Prostate gland (tissue), 2 donors: ENCODE results near the gene SLC16A8. TPM values are rescaled to one million over a fixed set of nuclear protein-coding genes. Genes with fewer than 3 reads are reported as not detected.

Experiments used
- DNase-seq: peaks from one replicate; pipeline ENCODE4 v3.0.0-alpha.2; 2019; ENCODE audit warnings: low spot score
- H3K27ac ChIP-seq, 2 donors: fragments of 200-600 bp; sonication (generic); 2 replicates each; pipeline ENCODE4 v1.5.1; 2017 to 2019
- H3K27me3 ChIP-seq: fragments of 200-600 bp; sonication (generic); replicated peaks from 2 replicates; pipeline ENCODE4 v1.5.1; 2019; ENCODE audit not compliant: insufficient read depth
- H3K36me3 ChIP-seq, 2 donors: fragments of 200-600 bp; sonication (generic); 1 replicate in 1 of 2; 2 replicates in 1 of 2; pipeline versions ENCODE4 v1.5.1 to v1.8.1; 2017 to 2019
- H3K4me1 ChIP-seq: fragments of 200-600 bp; sonication (generic); replicated peaks from 2 replicates; pipeline ENCODE4 v1.5.1; 2019
- H3K4me3 ChIP-seq, 2 donors: fragments of 200-600 bp; sonication (generic); 2 replicates each; pipeline ENCODE4 v1.5.1; 2017 to 2019
- H3K9me3 ChIP-seq: fragments of 200-600 bp; sonication (generic); 2 replicates; pipeline ENCODE4 v1.5.1; 2017
- POLR2A ChIP-seq: fragments of 450-650 bp; IDR thresholded peaks from one replicate; pipeline ENCODE4 v1.6.1; 2016; ENCODE audit warnings: antibody characterized with exemption, mild to moderate bottlenecking
- POLR2AphosphoS5 ChIP-seq: sonication (generic); formaldehyde crosslinking; IDR thresholded peaks from one replicate; pipeline ENCODE4 v1.6.1; 2017; ENCODE audit warnings: antibody characterized with exemption
- WGBS: methylation state at CpG from one replicate; pipeline ENCODE4 v1.1.5; 2018; 5-methylcytosine and 5-hydroxymethylcytosine counted together
- intact Hi-C: fragments of 100-400 bp; cut with DNase I; formaldehyde crosslinking; loops from one replicate; pipeline ENCODE4 v1.14.2; 2022
- total RNA-seq, 2 donors: library from RNA; depleted of rRNA; stranded (reverse); fragments of >200 nt; gene quantifications; one replicate each; pipeline ENCODE4 v1.1.0, GENCODE V29; 2016
- TF ChIP-seq, protein P1 (sequence below), 4 experiments: fragments of 200-600 bp in 2 of 4; fragments of 450-650 bp in 2 of 4; sonication (generic) in 2 of 4; IDR thresholded peaks; 1 replicate in 3 of 4; 2 replicates in 1 of 4; pipeline ENCODE4 v1.5.1; 2016 to 2019; ENCODE audit warnings: antibody characterized with exemption in 4 of 4, mild to moderate bottlenecking in 2 of 4, moderate library complexity in 2 of 4

SLC16A8 gene
- total RNA-seq, 2 donors from 2014 or later = 0.28 to 0.59 TPM

DNA sequence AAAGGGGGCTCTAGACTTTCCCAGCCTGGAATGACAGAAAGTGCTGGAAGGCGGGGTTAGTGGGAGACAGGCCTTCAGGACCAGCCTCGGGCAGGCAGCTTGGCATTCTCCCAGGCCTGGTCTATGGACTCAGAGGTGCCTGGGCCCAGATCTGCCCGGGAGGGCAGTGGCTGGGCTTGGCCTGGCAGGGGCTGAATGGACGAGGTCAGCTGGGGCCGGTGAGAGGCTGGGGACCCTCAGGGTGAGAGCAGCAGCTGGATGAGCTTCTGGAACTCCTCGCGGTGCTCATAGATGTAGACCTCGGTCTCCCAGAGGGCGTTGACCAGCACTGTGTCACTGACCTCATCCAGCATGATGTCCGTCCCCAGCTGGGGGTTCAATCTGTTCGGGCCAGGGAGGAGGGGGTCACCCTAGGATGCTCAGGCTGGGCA, 28.0 kb upstream of the SLC16A8 start:
- 88% methylated on average over 11 of the region's 11 CpGs for WGBS
- no peak overlapping the region for H3K4me3 ChIP-seq
- H3K27me3 ChIP-seq = no peaks in the 10 kb centered on the region
- DNase-seq = no peak
- no peak for TF ChIP-seq POLR2AphosphoS5
- TF ChIP-seq, protein P1, sequence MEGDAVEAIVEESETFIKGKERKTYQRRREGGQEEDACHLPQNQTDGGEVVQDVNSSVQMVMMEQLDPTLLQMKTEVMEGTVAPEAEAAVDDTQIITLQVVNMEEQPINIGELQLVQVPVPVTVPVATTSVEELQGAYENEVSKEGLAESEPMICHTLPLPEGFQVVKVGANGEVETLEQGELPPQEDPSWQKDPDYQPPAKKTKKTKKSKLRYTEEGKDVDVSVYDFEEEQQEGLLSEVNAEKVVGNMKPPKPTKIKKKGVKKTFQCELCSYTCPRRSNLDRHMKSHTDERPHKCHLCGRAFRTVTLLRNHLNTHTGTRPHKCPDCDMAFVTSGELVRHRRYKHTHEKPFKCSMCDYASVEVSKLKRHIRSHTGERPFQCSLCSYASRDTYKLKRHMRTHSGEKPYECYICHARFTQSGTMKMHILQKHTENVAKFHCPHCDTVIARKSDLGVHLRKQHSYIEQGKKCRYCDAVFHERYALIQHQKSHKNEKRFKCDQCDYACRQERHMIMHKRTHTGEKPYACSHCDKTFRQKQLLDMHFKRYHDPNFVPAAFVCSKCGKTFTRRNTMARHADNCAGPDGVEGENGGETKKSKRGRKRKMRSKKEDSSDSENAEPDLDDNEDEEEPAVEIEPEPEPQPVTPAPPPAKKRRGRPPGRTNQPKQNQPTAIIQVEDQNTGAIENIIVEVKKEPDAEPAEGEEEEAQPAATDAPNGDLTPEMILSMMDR (IDR thresholded peaks at IDR 0.05) = no peak
- TF ChIP-seq POLR2A = no peak
- H3K27ac ChIP-seq = no peak overlapping the region
- H3K9me3 ChIP-seq = no peaks in the 10 kb centered on the region
- H3K4me1 ChIP-seq = no peaks in the 10 kb centered on the region
- no peaks in the 10 kb centered on the region for H3K36me3 ChIP-seq
- intact Hi-C loops = loop anchor here (10.0 kb wide), 2 partner anchors 63 to 113 kb away; no protein-coding TSS in a partner anchor

GRCh38 chr22:38110863-38111852, 27.2 kb upstream of the SLC16A8 start:
- Histone ChIP-seq H3K4me1 (no peaks in the 10 kb centered on the region), H3K4me3 (no peak overlapping the region), H3K27me3 (no peaks in the 10 kb centered on the region), H3K27ac (no peak overlapping the region), H3K36me3 (no peaks in the 10 kb centered on the region), H3K9me3 (no peaks in the 10 kb centered on the region)
- intact Hi-C loops = loop anchor here (10.0 kb wide), 2 partner anchors 64 to 114 kb away; no protein-coding TSS in a partner anchor
- TF ChIP-seq, protein P1 (IDR thresholded peaks at IDR 0.05) = no peak
- no peak for TF ChIP-seq POLR2AphosphoS5
- TF ChIP-seq POLR2A = no peak
- WGBS = 78% methylated on average over 30 of the region's 30 CpGs
- no peak for DNase-seq

DNA sequence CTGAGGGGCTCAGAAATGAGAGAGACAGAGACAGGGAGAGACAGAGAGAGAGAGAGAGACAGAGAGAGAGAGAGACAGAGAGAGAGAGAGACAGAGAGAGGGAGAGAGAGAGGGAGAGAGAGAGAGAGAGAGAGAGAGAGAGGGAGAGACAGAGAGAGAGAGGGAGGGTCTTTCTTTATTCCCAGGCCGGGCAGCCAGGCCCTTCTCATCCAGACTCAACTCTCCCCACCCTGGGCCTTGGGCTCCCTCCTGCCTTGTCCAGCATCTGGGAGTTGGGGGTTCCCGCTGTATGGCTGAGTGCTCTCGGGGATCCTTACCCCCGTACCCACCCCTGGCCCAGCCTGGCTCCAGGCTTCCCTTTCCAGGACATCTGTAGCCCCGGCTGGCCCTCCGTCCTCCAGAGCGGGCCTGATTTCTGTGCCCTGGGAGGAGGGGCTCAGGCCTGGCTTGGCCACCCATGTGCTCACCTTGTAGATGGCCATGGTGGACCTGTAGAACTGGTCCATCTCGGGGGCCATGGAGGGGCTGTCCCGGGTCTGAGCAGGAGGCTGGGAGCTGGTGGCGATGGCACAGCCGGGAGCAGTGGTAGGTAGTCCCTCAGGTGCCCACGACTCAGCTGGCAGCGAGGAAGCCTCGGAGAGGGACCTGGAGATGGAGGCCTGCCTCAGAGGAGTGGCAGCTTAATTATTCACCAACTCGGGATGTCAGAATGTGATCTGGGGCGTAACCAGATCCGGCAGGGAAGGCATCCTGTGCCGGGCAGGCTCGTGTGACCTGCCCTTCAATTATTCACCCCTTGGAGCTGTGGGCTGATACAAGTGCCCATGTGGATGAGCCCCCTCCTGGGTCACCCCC, 26.3 kb upstream of the SLC16A8 start, which contains the start of gene BAIAP2L2:
BAIAP2L2 (minus strand) TSS at position 677 of the 855 bp plus-strand sequence; CDS start at position 518, 159 bp downstream.
- H3K9me3 ChIP-seq = no peaks in the 10 kb centered on the region

GRCh38 chr22:38109371-38110001, 25.5 kb upstream of the SLC16A8 start:
- WGBS = 92% methylated on average over 13 of the region's 22 CpGs

More for the DNA sequence above, 26.3 kb upstream of the SLC16A8 start, which contains the start of gene BAIAP2L2:
- Histone ChIP-seq H3K36me3 (no peaks in the 10 kb centered on the region), H3K4me3 (no peak within 1 kb of the TSS), H3K4me1 (no peaks in the 10 kb centered on the region), H3K27ac (no peak within 1 kb of the TSS), H3K27me3 (no peaks in the 10 kb centered on the region)
- 88% methylated on average over 19 of the region's 19 CpGs for WGBS
- no peak for DNase-seq
- intact Hi-C loops = loop anchor here (10.0 kb wide), 2 partner anchors 65 to 115 kb away; no protein-coding TSS in a partner anchor
- TF ChIP-seq POLR2AphosphoS5 (no peak), POLR2A (no peak)
- TF ChIP-seq, protein P1 (IDR thresholded peaks at IDR 0.05) = no peak

More at GRCh38 chr22:38109371-38110001, 25.5 kb upstream of the SLC16A8 start:
- TF ChIP-seq, protein P1 (IDR thresholded peaks at IDR 0.05) = no peak
- TF ChIP-seq POLR2A = no peak
- TF ChIP-seq POLR2AphosphoS5 = no peak
- H3K4me3 ChIP-seq = no peak overlapping the region
- H3K27ac ChIP-seq = no peak overlapping the region
- DNase-seq = no peak
- no peaks in the 10 kb centered on the region for H3K36me3 ChIP-seq
- no peaks in the 10 kb centered on the region for H3K9me3 ChIP-seq
- intact Hi-C loops = loop anchor here (5.0 to 10.0 kb wide), 3 partner anchors 57 to 115 kb away; no protein-coding TSS in a partner anchor
- H3K27me3 ChIP-seq = no peaks in the 10 kb centered on the region
- H3K4me1 ChIP-seq = no peaks in the 10 kb centered on the region
